HEK293 (cell line): ENCODE data around the gene UGCG.

Experiments
- CTCF ChIA-PET: fragments of 350-600 bp; formaldehyde crosslinking; extraction: SDS; loops from one replicate; lab custom pipeline; 2021; ENCODE audit warnings: antibody characterized with exemption; lab: Yijun Ruan, JAX
- POLR2A ChIA-PET: fragments of 300-600 bp; formaldehyde crosslinking; extraction: SDS; loops from one replicate; lab custom pipeline; 2020; ENCODE audit warnings: antibody characterized with exemption, inconsistent platforms; lab: Yijun Ruan, JAX
- H3K27ac ChIP-seq: fragments of 200-500 bp; sonication (Bioruptor generic); 2 replicates; pipeline ENCODE4 v1.5.1; 2014; ENCODE audit warnings: low read depth, low read length, control low read depth, inconsistent platforms; ENCODE audit errors: extremely low read depth
- H3K36me3 ChIP-seq, 2 experiments: fragments of 200-500 bp in 1 of 2; sonication (Bioruptor generic) in 1 of 2; 1 replicate in 1 of 2; 2 replicates in 1 of 2; pipeline ENCODE4 v1.5.1; 2014 to 2017; ENCODE audit warnings: inconsistent platforms in 2 of 2, low read length in 2 of 2; ENCODE audit not compliant: control insufficient read depth in 2 of 2, insufficient read depth in 1 of 2
- H3K4me1 ChIP-seq: fragments of 200-500 bp; sonication (Bioruptor generic); 2 replicates; pipeline ENCODE4 v1.5.1; 2014; ENCODE audit warnings: mild to moderate bottlenecking, low read length, inconsistent platforms; ENCODE audit not compliant: control insufficient read depth, insufficient read depth
- H3K4me3 ChIP-seq: 2 replicates; pipeline ENCODE4 v1.5.1; 2011; ENCODE audit warnings: low read depth, mild to moderate bottlenecking, control low read depth, low read length, moderate library complexity
- H3K9me3 ChIP-seq: fragments of 200-500 bp; sonication (Bioruptor generic); 2 replicates; pipeline ENCODE4 v1.5.1; 2014; ENCODE audit warnings: low read depth, low read length, inconsistent platforms; ENCODE audit not compliant: control insufficient read depth, insufficient read depth
- ATF2 ChIP-seq: fragments of 450-650 bp; formaldehyde crosslinking; IDR thresholded peaks from 2 replicates; pipeline ENCODE4 v1.5.1; 2016; ENCODE audit warnings: missing biosample characterization, missing genetic modification characterization, low read depth
- FEZF1 ChIP-seq: fragments of 450-650 bp; formaldehyde crosslinking; IDR thresholded peaks from 2 replicates; pipeline ENCODE4 v1.5.1; 2016; ENCODE audit warnings: missing biosample characterization, missing genetic modification characterization
- GLI2 ChIP-seq: fragments of 450-650 bp; formaldehyde crosslinking; IDR thresholded peaks from 2 replicates; pipeline ENCODE4; 2017; ENCODE audit warnings: missing biosample characterization, missing genetic modification characterization, low read depth, borderline replicate concordance
- GLIS1 ChIP-seq: fragments of 450-650 bp; formaldehyde crosslinking; IDR thresholded peaks from 2 replicates; pipeline ENCODE4 v1.5.1; 2016; ENCODE audit warnings: missing biosample characterization, missing genetic modification characterization
- GLIS2 ChIP-seq: fragments of 450-650 bp; formaldehyde crosslinking; IDR thresholded peaks from 2 replicates; pipeline ENCODE4 v1.5.1; 2016; ENCODE audit warnings: missing biosample characterization, missing genetic modification characterization
- IKZF3 ChIP-seq: fragments of 450-650 bp; IDR thresholded peaks from 2 replicates; pipeline ENCODE4 v1.5.0; 2018; ENCODE audit warnings: missing biosample characterization, mild to moderate bottlenecking, missing genetic modification characterization, moderate library complexity
- KLF16 ChIP-seq: fragments of 450-650 bp; formaldehyde crosslinking; IDR thresholded peaks from 2 replicates; pipeline ENCODE4 v1.5.1; 2017; ENCODE audit warnings: missing biosample characterization, missing genetic modification characterization
- OSR2 ChIP-seq: fragments of 450-650 bp; formaldehyde crosslinking; IDR thresholded peaks from 2 replicates; pipeline ENCODE4 v1.5.1; 2016; ENCODE audit warnings: missing biosample characterization, missing genetic modification characterization
- OVOL3 ChIP-seq: fragments of 450-650 bp; formaldehyde crosslinking; IDR thresholded peaks from 2 replicates; pipeline ENCODE4 v1.5.1; 2016; ENCODE audit warnings: missing biosample characterization, missing genetic modification characterization
- PRDM1 ChIP-seq: fragments of 450-650 bp; formaldehyde crosslinking; IDR thresholded peaks from 2 replicates; pipeline ENCODE4; 2016; ENCODE audit warnings: missing biosample characterization, missing genetic modification characterization
- SP7 ChIP-seq: fragments of 450-650 bp; formaldehyde crosslinking; IDR thresholded peaks from 2 replicates; pipeline ENCODE4 v1.5.1; 2016; ENCODE audit warnings: missing biosample characterization, missing genetic modification characterization
- ZBTB44 ChIP-seq: fragments of 450-650 bp; IDR thresholded peaks from 2 replicates; pipeline ENCODE4 v1.5.1; 2018; ENCODE audit warnings: missing biosample characterization, mild to moderate bottlenecking, missing genetic modification characterization
- ZBTB8A ChIP-seq: fragments of 450-650 bp; formaldehyde crosslinking; IDR thresholded peaks from 2 replicates; pipeline ENCODE4 v1.5.1; 2016; ENCODE audit warnings: missing biosample characterization, missing genetic modification characterization
- ZEB2 ChIP-seq: fragments of 450-650 bp; formaldehyde crosslinking; IDR thresholded peaks from 2 replicates; pipeline ENCODE4 v1.5.1; 2016; ENCODE audit warnings: missing biosample characterization, missing genetic modification characterization
- ZNF223 ChIP-seq: fragments of 450-650 bp; formaldehyde crosslinking; IDR thresholded peaks from 2 replicates; pipeline ENCODE4 v1.5.1; 2016; ENCODE audit warnings: missing biosample characterization, missing genetic modification characterization
- ZNF302 ChIP-seq: fragments of 450-650 bp; formaldehyde crosslinking; IDR thresholded peaks from 2 replicates; pipeline ENCODE4 v1.5.1; 2016; ENCODE audit warnings: missing biosample characterization, missing genetic modification characterization, low read depth
- ZNF354C ChIP-seq: fragments of 450-650 bp; formaldehyde crosslinking; IDR thresholded peaks from 2 replicates; pipeline ENCODE4 v1.5.1; 2016; ENCODE audit warnings: missing biosample characterization, missing genetic modification characterization, low read depth, borderline replicate concordance
- ZNF366 ChIP-seq: fragments of 450-650 bp; formaldehyde crosslinking; conservative IDR thresholded peaks from 2 replicates; pipeline ENCODE4 v1.5.1; 2016; ENCODE audit warnings: missing biosample characterization, missing genetic modification characterization
- ZNF398 ChIP-seq: fragments of 450-650 bp; formaldehyde crosslinking; IDR thresholded peaks from 2 replicates; pipeline ENCODE4 v1.5.1; 2017; ENCODE audit warnings: missing biosample characterization, missing genetic modification characterization
- ZNF433 ChIP-seq: fragments of 450-650 bp; formaldehyde crosslinking; IDR thresholded peaks from 2 replicates; pipeline ENCODE4 v1.5.1; 2016; ENCODE audit warnings: missing biosample characterization, missing genetic modification characterization, low read depth
- ZNF571 ChIP-seq: fragments of 450-650 bp; formaldehyde crosslinking; IDR thresholded peaks from 2 replicates; pipeline ENCODE4 v1.5.0; 2017; ENCODE audit warnings: missing biosample characterization, missing genetic modification characterization
- ZNF629 ChIP-seq: fragments of 450-650 bp; formaldehyde crosslinking; IDR thresholded peaks from 2 replicates; pipeline ENCODE4 v1.5.1; 2017; ENCODE audit warnings: missing biosample characterization, missing genetic modification characterization
- ZNF843 ChIP-seq: fragments of 450-650 bp; formaldehyde crosslinking; IDR thresholded peaks from 2 replicates; pipeline ENCODE4 v1.5.1; 2016; ENCODE audit warnings: missing biosample characterization, missing genetic modification characterization
- ZSCAN16 ChIP-seq: fragments of 450-650 bp; formaldehyde crosslinking; IDR thresholded peaks from 2 replicates; pipeline ENCODE4 v1.5.1; 2016; ENCODE audit warnings: missing biosample characterization, missing genetic modification characterization
- ZXDB ChIP-seq: fragments of 450-650 bp; formaldehyde crosslinking; IDR thresholded peaks from 2 replicates; pipeline ENCODE4 v1.5.1; 2016; ENCODE audit warnings: missing biosample characterization, missing genetic modification characterization
- TF ChIP-seq, protein P1 (sequence below): fragments of 450-650 bp; formaldehyde crosslinking; IDR thresholded peaks from 2 replicates; pipeline ENCODE4 v1.5.1; 2017; ENCODE audit warnings: missing biosample characterization, missing genetic modification characterization

The UGCG gene

GRCh38 chr9:111969622-111970021, 73.0 kb downstream of the UGCG start:
- CTCF ChIA-PET, result no interaction called here
- TF ChIP-seq ZBTB8A (tag by site-specific recombination), result peak; percentile 75
- TF ChIP-seq GLIS2 (tag by site-specific recombination), result no peak
- TF ChIP-seq, protein P1, sequence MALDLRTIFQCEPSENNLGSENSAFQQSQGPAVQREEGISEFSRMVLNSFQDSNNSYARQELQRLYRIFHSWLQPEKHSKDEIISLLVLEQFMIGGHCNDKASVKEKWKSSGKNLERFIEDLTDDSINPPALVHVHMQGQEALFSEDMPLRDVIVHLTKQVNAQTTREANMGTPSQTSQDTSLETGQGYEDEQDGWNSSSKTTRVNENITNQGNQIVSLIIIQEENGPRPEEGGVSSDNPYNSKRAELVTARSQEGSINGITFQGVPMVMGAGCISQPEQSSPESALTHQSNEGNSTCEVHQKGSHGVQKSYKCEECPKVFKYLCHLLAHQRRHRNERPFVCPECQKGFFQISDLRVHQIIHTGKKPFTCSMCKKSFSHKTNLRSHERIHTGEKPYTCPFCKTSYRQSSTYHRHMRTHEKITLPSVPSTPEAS (tag by site-specific recombination), result peak; percentile 57; the same call in 1 of the 2 replicates
- TF ChIP-seq SP7 (tag by site-specific recombination), result peak; percentile 46
- TF ChIP-seq ZNF223, result no peak
- peak; percentile 37; the same call in 1 of the 2 replicates for TF ChIP-seq ATF2 (tag by site-specific recombination)
- H3K4me1 ChIP-seq, result peaks cover 4% of the 10 kb centered on the region
- H3K4me3 ChIP-seq, result no peak overlapping the region
- no peak overlapping the region for H3K27ac ChIP-seq
- POLR2A ChIA-PET, result interaction anchor here (0.9 kb wide), 1 partner anchor 42 kb away, joined by 3 read pairs; no protein-coding TSS in a partner anchor
- H3K9me3 ChIP-seq, result no peaks in the 10 kb centered on the region
- H3K36me3 ChIP-seq, result no peaks in the 10 kb centered on the region

- CTCF ChIA-PET, result interaction anchor here (1.0 kb wide), 2 partner anchors 33 to 104 kb away, joined by 3 to 4 read pairs; no protein-coding TSS in a partner anchor
- peak; percentile 74 for TF ChIP-seq PRDM1
- no peak for TF ChIP-seq ZNF398 (tag by site-specific recombination)
- H3K9me3 ChIP-seq, result no peaks in the 10 kb centered on the region
- H3K4me1 ChIP-seq, result peaks cover 4% of the 10 kb centered on the region
- no peaks in the 10 kb centered on the region for H3K36me3 ChIP-seq
- H3K27ac ChIP-seq, result no peak overlapping the region
- H3K4me3 ChIP-seq, result no peak overlapping the region
- POLR2A ChIA-PET, result interaction anchor here (1.4 kb wide), 1 partner anchor 9 kb away, joined by 4 read pairs; no protein-coding TSS in a partner anchor
Measured at GRCh38 chr9:111970827-111971226, 74.2 kb downstream of the UGCG start.

GRCh38 chr9:111974092-111974681, 77.6 kb downstream of the UGCG start:
- ChIA-PET CTCF (interaction anchor here (0.6 to 1.2 kb wide), 3 partner anchors 13 to 77 kb away, joined by 3 to 4 read pairs (median 4); no protein-coding TSS in a partner anchor), POLR2A (interaction anchor here (0.5 to 1.8 kb wide), 3 partner anchors 12 to 78 kb away, joined by 5 to 6 read pairs (median 5); partner anchors contain the start of gene UGCG)
- Histone ChIP-seq H3K36me3 (no peaks in the 10 kb centered on the region), H3K27ac (peak overlapping the region; percentile 10; the same call in 1 of the 2 replicates), H3K9me3 (no peaks in the 10 kb centered on the region), H3K4me1 (peaks cover 4% of the 10 kb centered on the region), H3K4me3 (no peak overlapping the region)
- TF ChIP-seq OVOL3 (tag by site-specific recombination) (0 out of 2 replicates have a peak, but pooled peaks have one; percentile 28), ZEB2 (tag by site-specific recombination) (peak; percentile 34; the same call in 1 of the 2 replicates), SP7 (tag by site-specific recombination) (peak; percentile 87), ZNF302 (no peak), ZXDB (tag by site-specific recombination) (peak; percentile 57; the same call in 1 of the 2 replicates), GLI2 (0 out of 2 replicates have a peak, but pooled peaks have one; percentile 11), ZNF843 (tag by site-specific recombination) (peak; percentile 83), ZNF366 (peak; percentile 50), ZNF433 (tag by site-specific recombination) (no peak), ZNF629 (peak; percentile 27; the same call in 1 of the 2 replicates), ZSCAN16 (0 out of 2 replicates have a peak, but pooled peaks have one; percentile 32), ZBTB44 (tag by site-specific recombination) (no peak), GLIS1 (tag by site-specific recombination) (peak; percentile 37), OSR2 (tag by site-specific recombination) (peak; percentile 74), ZNF571 (no peak), KLF16 (tag by site-specific recombination) (no peak), FEZF1 (tag by site-specific recombination) (peak; percentile 63), ZNF354C (tag by site-specific recombination) (no peak), IKZF3 (tag by site-specific recombination) (peak; percentile 60)
